HG03521 (cell line): ENCODE measurements around the gene REV1.
"Not testable (repeated sequence)": the region's sequence is repeated elsewhere in the genome, so short reads cannot be mapped to it uniquely, and the experiment has no call there.

ENCODE experiments used
- ATAC-seq: cut with Tn5 transposase; IDR thresholded peaks from one replicate; pipeline ENCODE4 v1.9.1; 2021; ENCODE audit warnings: mild to moderate bottlenecking, moderate library complexity; ENCODE audit not compliant: unreplicated experiment

The REV1 gene

GRCh38 chr2:99487906-99488305 lies 1.9 kb downstream of the REV1 start:
- ATAC-seq, result no peak

- no peak for ATAC-seq
Observed at GRCh38 chr2:99485824-99486223, 4.0 kb downstream of the REV1 start.

GRCh38 chr2:99485411-99485810 lies 4.4 kb downstream of the REV1 start:
- ATAC-seq, result no peak

- ATAC-seq, result no peak
Observed at GRCh38 chr2:99484205-99484604, 5.6 kb downstream of the REV1 start.

GRCh38 chr2:99481941-99482340 lies 7.9 kb downstream of the REV1 start:
- ATAC-seq, result no peak

- ATAC-seq, result no peak
Observed at GRCh38 chr2:99481527-99481926, 8.3 kb downstream of the REV1 start.

- no peak for ATAC-seq
Observed at GRCh38 chr2:99480390-99480789, 9.4 kb downstream of the REV1 start.

GRCh38 chr2:99478632-99479031 lies 11.2 kb downstream of the REV1 start:
- ATAC-seq, result no peak

- ATAC-seq, result no peak
Observed at GRCh38 chr2:99477054-99477453, 12.8 kb downstream of the REV1 start.

- no peak for ATAC-seq
Observed at GRCh38 chr2:99476629-99477028, 13.2 kb downstream of the REV1 start.

- ATAC-seq, result not testable (repeated sequence)
Observed at GRCh38 chr2:99475095-99475494, 14.7 kb downstream of the REV1 start.

GRCh38 chr2:99473518-99474083 lies 16.2 kb downstream of the REV1 start:
- ATAC-seq, result no peak

GRCh38 chr2:99472600-99472960 lies 17.2 kb downstream of the REV1 start:
- ATAC-seq, result no peak

GRCh38 chr2:99471654-99472599 lies 17.9 kb downstream of the REV1 start:
- ATAC-seq, result no peak

- ATAC-seq, result no peak
Observed at GRCh38 chr2:99470957-99471356, 18.9 kb downstream of the REV1 start.

GRCh38 chr2:99470459-99470858 lies 19.4 kb downstream of the REV1 start:
- ATAC-seq, result not testable (repeated sequence)

- no peak for ATAC-seq
Observed at GRCh38 chr2:99469394-99469793, 20.4 kb downstream of the REV1 start.

- no peak for ATAC-seq
Observed at GRCh38 chr2:99468155-99468554, 21.7 kb downstream of the REV1 start.

- ATAC-seq, result no peak
Observed at GRCh38 chr2:99467390-99467789, 22.4 kb downstream of the REV1 start.

GRCh38 chr2:99461828-99462483 lies 27.9 kb downstream of the REV1 start:
- ATAC-seq, result no peak

- no peak for ATAC-seq
Observed at GRCh38 chr2:99458529-99458928, 31.3 kb downstream of the REV1 start.

GRCh38 chr2:99451686-99452085 lies 38.1 kb downstream of the REV1 start:
- ATAC-seq, result no peak
